Measurements from ENCODE around the gene HPS1. TPM values are rescaled to one million over a fixed set of nuclear protein-coding genes. Genes with fewer than 3 reads are reported as not detected.

The HPS1 gene
- total RNA-seq, 1 donor from 2014 or later, result 64.0 TPM

DNA sequence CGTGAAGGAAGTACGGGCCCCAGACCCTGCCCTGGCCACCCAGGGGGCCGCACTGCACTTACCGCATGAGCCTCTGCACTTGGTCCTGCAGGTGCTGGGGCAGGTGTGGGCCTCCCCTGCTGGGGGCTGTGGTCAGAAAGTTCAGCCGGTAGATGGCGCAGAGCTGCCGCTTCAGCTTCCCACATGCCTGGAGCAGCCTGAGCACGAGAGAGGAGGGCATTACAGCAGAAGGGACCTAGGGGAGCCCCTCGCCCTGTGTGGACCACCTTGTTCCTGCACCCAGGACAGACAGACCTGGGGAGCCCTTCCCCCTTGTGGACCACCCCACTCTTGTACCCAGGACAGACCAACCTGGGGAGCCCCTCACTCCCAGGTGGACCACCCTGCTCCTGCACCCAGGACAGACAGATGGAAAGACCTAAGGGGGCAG lies 23.0 kb downstream of the HPS1 start:
- TF ChIP-seq, protein P1, sequence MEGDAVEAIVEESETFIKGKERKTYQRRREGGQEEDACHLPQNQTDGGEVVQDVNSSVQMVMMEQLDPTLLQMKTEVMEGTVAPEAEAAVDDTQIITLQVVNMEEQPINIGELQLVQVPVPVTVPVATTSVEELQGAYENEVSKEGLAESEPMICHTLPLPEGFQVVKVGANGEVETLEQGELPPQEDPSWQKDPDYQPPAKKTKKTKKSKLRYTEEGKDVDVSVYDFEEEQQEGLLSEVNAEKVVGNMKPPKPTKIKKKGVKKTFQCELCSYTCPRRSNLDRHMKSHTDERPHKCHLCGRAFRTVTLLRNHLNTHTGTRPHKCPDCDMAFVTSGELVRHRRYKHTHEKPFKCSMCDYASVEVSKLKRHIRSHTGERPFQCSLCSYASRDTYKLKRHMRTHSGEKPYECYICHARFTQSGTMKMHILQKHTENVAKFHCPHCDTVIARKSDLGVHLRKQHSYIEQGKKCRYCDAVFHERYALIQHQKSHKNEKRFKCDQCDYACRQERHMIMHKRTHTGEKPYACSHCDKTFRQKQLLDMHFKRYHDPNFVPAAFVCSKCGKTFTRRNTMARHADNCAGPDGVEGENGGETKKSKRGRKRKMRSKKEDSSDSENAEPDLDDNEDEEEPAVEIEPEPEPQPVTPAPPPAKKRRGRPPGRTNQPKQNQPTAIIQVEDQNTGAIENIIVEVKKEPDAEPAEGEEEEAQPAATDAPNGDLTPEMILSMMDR (IDR thresholded peaks at IDR 0.05; ENCODE audit: insufficient read depth, low read length, poor library complexity, severe bottlenecking), result peak; percentile 49
- Histone ChIP-seq H3K36me3 (ENCODE audit: control insufficient read depth, insufficient read depth, low read length) (no peaks in the 10 kb centered on the region), H3K4me3 (ENCODE audit: low read depth, low read length) (no peak overlapping the region), H3K27me3 (ENCODE audit: control insufficient read depth, insufficient read depth, low read length) (no peaks in the 10 kb centered on the region)
- no peak for DNase-seq (ENCODE audit: low read depth)

DNA sequence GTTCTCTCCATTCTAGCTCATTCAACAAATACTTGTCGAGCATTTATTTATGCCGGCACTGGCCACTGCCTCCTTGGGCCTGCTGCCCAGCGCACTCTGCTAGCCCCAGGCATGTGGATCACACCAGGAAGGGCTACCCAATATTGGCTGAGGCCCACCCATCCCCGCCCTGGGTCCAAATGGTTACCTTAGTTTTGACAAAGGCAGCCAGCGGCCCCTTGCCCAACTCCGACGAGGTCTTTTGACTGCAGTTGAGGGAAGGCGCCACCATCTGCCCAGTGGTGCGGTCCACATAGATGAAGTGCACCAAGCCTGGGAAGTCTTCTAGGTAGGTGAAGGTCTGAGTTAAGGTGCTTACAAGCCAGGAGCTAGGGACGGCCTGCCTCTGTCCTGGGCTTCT lies 24.6 kb downstream of the HPS1 start:
- Histone ChIP-seq H3K36me3 (ENCODE audit: control insufficient read depth, insufficient read depth, low read length) (no peaks in the 10 kb centered on the region), H3K4me3 (ENCODE audit: low read depth, low read length) (no peak overlapping the region), H3K27me3 (ENCODE audit: control insufficient read depth, insufficient read depth, low read length) (no peaks in the 10 kb centered on the region)
- TF ChIP-seq, protein P1 (IDR thresholded peaks at IDR 0.05; ENCODE audit: insufficient read depth, low read length, poor library complexity, severe bottlenecking), result no peak
- DNase-seq (ENCODE audit: low read depth), result no peak

DNA sequence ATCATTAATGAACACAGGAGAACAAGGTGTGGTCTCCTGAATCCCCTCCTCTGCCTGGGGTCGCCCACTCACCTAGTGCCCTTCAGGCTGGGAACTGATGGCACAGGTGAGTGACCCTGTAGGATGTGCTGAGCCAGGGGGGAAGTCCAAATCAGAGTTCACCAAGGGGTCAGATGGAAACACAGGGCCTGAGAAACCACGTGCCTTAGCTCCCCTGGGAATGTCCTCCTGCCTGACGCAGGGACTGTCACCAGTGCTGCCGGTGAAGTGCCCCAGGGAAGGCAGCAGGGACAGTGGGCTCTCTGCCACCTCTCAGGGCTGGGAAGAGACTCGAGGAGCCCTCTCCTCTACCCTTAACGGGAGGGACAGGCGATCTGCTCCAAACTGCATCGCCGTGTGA lies 25.9 kb downstream of the HPS1 start:
- DNase-seq (ENCODE audit: low read depth), result no peak
- Histone ChIP-seq H3K27me3 (ENCODE audit: control insufficient read depth, insufficient read depth, low read length) (no peaks in the 10 kb centered on the region), H3K4me3 (ENCODE audit: low read depth, low read length) (no peak overlapping the region), H3K36me3 (ENCODE audit: control insufficient read depth, insufficient read depth, low read length) (no peaks in the 10 kb centered on the region)
- TF ChIP-seq, protein P1 (IDR thresholded peaks at IDR 0.05; ENCODE audit: insufficient read depth, low read length, poor library complexity, severe bottlenecking), result no peak

DNA sequence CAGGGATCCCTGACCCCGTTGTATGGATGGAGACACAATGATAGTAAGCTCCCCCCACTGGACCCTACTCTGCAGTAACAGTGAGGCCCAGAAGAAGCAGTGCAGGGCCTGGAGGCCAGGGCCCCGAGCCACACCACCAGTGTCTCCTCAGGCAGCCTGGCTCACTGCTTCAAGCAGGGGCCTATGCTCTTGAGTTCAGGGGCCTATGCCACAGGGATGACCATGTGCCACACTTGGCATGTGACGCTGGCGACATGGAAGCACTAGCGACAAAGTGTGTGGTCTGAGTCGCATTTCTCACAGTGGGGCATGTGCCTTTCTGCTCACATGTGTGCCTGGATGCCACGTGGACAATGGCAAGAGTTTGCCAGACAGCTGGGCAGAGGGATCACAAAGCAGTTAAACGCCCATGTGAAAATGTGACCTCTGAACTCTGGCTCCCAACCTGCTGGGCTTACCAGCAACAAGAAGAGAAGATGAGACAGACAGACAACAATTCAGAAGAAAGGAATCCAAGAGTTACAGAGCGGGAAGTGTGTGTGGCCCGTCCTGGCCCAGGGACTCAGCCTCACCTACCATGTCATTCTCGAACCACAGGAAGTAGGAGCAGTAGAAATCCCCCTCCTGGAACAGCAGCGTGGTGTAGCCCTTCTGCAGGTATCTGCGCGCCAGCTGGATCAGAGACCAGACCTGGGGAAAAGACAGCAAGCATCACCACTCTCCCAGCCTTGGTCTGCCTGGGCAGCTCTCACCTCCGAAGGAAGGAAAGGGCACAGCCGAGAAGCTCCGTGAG lies 27.1 kb downstream of the HPS1 start:
- TF ChIP-seq, protein P1 (IDR thresholded peaks at IDR 0.05; ENCODE audit: insufficient read depth, low read length, poor library complexity, severe bottlenecking), result no peak
- H3K4me3 ChIP-seq (ENCODE audit: low read depth, low read length), result no peak overlapping the region
- no peaks in the 10 kb centered on the region for H3K27me3 ChIP-seq (ENCODE audit: control insufficient read depth, insufficient read depth, low read length)
- no peaks in the 10 kb centered on the region for H3K36me3 ChIP-seq (ENCODE audit: control insufficient read depth, insufficient read depth, low read length)
- DNase-seq (ENCODE audit: low read depth), result no peak

DNA sequence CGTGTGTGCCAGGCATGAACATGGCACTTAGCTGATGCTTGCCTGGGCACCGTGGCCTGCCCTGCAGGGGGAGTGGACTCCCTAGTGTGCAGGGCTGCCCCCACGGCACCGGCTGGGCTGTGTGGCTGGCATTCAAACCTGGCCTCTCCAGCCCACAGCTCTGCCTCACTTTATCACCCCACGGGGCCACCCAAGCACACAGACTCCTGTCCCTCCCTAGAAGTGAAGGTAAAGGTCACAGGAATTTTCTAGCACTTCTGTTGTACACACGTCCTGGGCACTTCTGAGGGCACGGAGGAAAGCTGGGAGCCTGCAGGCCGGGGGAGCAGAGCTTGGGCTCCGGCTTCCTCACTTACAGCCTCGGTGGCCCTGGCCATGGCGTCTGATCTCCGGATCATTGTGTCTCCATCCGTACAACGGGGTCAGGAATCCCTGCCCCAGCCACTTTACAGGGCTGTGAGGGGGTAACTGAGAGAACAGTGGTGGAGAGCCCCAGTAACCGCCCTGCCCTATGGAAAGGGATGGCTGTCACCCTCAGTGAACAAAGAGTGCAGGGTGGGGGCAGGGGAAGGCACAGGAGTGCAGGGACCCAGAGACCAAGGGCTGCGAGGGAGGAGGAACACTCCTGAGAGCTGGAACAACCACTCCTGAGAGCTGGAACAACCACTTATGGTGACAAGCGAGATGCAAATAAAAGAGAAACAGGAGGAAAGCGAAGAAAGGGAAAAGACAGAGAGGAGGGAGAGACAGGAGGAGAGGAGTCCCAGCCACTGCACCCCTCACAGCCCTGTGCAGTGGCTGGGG lies 27.9 kb downstream of the HPS1 start:
- H3K4me3 ChIP-seq (ENCODE audit: low read depth, low read length), result no peak overlapping the region
- no peaks in the 10 kb centered on the region for H3K36me3 ChIP-seq (ENCODE audit: control insufficient read depth, insufficient read depth, low read length)
- no peak for DNase-seq (ENCODE audit: low read depth)

More for the DNA sequence above, 27.9 kb downstream of the HPS1 start:
- TF ChIP-seq, protein P1 (IDR thresholded peaks at IDR 0.05; ENCODE audit: insufficient read depth, low read length, poor library complexity, severe bottlenecking), result no peak
- H3K27me3 ChIP-seq (ENCODE audit: control insufficient read depth, insufficient read depth, low read length), result no peaks in the 10 kb centered on the region
